RWPE1 (cell line): Measurements from ENCODE around the gene XIRP2.

Source experiments
- CTCF ChIA-PET: fragments of 350-600 bp; sonication (Branson Sonifier 250); formaldehyde crosslinking; extraction: SDS; loops from one replicate; lab custom pipeline; 2021; lab: Yijun Ruan, JAX
- POLR2A ChIA-PET: fragments of 400-600 bp; formaldehyde crosslinking; extraction: SDS; loops from one replicate; lab custom pipeline; 2020; ENCODE audit warnings: antibody characterized with exemption; ENCODE audit not compliant: low non-redundant PET; lab: Yijun Ruan, JAX
- DNase-seq: peaks from one replicate; pipeline ENCODE4 v3.0.0; 2012; ENCODE audit warnings: low spot score
- H3K27ac ChIP-seq: fragments of 450-650 bp; 2 replicates; pipeline ENCODE4 v1.5.1; 2017
- TF ChIP-seq, protein P1 (sequence below): fragments of 450-650 bp; conservative IDR thresholded peaks from 2 replicates; pipeline ENCODE4 v1.5.1; 2017; ENCODE audit warnings: low read depth, mild to moderate bottlenecking

The XIRP2 gene

GRCh38 chr2:167151894-167152293, 263.6 kb downstream of the XIRP2 start:
- ChIA-PET CTCF (no interaction called here), POLR2A (no interaction called here)
- TF ChIP-seq, protein P1, sequence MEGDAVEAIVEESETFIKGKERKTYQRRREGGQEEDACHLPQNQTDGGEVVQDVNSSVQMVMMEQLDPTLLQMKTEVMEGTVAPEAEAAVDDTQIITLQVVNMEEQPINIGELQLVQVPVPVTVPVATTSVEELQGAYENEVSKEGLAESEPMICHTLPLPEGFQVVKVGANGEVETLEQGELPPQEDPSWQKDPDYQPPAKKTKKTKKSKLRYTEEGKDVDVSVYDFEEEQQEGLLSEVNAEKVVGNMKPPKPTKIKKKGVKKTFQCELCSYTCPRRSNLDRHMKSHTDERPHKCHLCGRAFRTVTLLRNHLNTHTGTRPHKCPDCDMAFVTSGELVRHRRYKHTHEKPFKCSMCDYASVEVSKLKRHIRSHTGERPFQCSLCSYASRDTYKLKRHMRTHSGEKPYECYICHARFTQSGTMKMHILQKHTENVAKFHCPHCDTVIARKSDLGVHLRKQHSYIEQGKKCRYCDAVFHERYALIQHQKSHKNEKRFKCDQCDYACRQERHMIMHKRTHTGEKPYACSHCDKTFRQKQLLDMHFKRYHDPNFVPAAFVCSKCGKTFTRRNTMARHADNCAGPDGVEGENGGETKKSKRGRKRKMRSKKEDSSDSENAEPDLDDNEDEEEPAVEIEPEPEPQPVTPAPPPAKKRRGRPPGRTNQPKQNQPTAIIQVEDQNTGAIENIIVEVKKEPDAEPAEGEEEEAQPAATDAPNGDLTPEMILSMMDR: no peak
- DNase-seq: no peak
- no peak overlapping the region for H3K27ac ChIP-seq

DNA sequence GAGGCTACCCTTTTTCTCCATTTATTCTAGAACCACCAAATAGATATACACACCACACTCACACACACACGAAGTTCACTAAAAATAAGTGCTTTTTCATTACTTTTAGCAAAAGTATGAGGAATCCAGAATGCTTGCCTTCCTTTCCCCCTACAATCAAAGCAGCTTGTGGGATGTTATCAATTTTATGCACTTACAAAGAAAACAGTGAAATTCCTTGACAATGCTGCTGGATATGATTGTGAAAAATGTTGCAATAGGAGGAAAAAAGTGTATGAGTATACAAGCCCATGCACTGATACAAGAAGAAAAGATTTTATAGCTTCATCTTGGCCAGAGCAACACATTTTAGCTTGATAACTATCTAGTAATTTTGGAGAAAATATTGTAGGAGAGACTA, 269.2 kb downstream of the XIRP2 start:
- ChIA-PET POLR2A (no interaction called here), CTCF (no interaction called here)
- no peak for DNase-seq
- H3K27ac ChIP-seq: no peak overlapping the region
- TF ChIP-seq, protein P1: no peak

GRCh38 chr2:167177196-167177595, 288.9 kb downstream of the XIRP2 start:
- TF ChIP-seq, protein P1: no peak
- DNase-seq: no peak
- ChIA-PET POLR2A (no interaction called here), CTCF (interaction anchor here (0.6 to 1.1 kb wide), 2 partner anchors 11 to 855 kb away, joined by 3 to 5 read pairs; no protein-coding TSS in a partner anchor)
- no peak overlapping the region for H3K27ac ChIP-seq

GRCh38 chr2:167181134-167181533, 292.9 kb downstream of the XIRP2 start:
- no peak overlapping the region for H3K27ac ChIP-seq
- DNase-seq: peak; percentile 33
- TF ChIP-seq, protein P1: no peak
- ChIA-PET CTCF (no interaction called here), POLR2A (no interaction called here)

DNA sequence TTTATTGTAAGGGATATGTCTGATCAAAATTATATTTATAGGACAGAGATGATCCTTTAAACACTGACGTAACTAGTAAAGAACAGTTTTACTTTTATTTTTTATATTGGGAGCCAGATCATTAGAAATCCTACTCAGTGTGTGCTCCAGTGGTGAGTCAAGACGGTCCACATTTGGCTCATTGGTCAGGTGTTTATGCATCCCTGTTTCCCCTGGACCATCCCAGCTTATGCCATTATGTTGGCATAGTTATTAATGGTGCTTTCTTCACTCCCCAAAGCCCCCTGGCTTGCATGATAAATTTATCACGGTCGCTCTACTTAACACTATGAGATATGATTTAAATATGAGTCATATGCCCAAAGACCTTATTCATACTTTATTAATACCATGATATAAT, 293.4 kb downstream of the XIRP2 start:
- ChIA-PET POLR2A (no interaction called here), CTCF (no interaction called here)
- DNase-seq: no peak
- H3K27ac ChIP-seq: no peak overlapping the region
- TF ChIP-seq, protein P1: no peak

- ChIA-PET POLR2A (no interaction called here), CTCF (no interaction called here)
- no peak overlapping the region for H3K27ac ChIP-seq
- TF ChIP-seq, protein P1: no peak
- no peak for DNase-seq
Measured at GRCh38 chr2:167182403-167182802, 294.1 kb downstream of the XIRP2 start.

DNA sequence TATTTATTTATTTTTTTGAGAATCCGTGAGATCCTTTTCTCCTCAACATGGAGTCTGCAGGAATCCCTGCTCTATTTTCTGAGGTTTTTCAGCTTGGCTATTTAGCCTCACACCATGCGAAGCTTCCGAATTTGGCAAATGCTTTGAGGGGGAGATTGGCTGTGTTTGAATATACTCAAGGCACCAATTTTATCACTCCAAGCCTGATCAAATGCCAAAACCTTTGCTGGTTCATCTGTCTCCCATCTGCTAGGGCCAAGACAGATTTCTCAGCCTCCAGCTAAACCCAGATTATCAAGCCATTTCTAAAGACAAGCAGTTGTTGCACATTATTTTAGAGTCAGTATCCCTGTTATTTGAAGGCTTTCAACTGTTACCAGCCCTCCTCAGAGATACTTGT, 295.7 kb downstream of the XIRP2 start:
- H3K27ac ChIP-seq: no peak overlapping the region
- TF ChIP-seq, protein P1: no peak
- DNase-seq: no peak
- ChIA-PET CTCF (no interaction called here), POLR2A (no interaction called here)
